Measurements from ENCODE around the gene SLC23A2. TPM values are rescaled to one million over a fixed set of nuclear protein-coding genes. Genes with fewer than 3 reads are reported as not detected.

The SLC23A2 gene
- total and polyA plus RNA-seq, 4 donors, result 9.1 to 48.4 (median 14.7) TPM

DNA sequence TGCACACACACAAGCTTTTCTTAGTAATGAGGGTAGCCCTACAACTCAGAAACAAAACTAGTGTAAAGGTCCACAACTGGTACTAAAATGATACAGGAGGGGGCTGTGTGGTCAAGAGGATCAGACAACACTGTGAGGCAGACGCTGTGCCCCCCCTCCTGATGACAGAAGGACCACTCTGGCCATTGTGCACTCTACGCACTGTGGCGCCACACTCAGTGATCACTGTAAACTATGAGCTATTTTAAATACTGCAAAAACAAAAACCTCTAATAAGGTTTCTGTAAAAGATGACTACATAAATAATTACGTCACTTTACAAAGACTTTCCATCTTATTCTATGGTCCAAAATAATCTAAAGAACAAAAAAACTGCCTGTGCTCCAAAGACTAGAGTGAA, 96.1 kb downstream of the SLC23A2 start:
- H3K36me3 ChIP-seq (ENCODE audit: control insufficient read depth in 4 of 4, insufficient read depth in 3 of 4, low read depth in 1 of 4, low read length in 3 of 4), result peaks cover 7 to 22% (median 17%) of the 10 kb centered on the region in 4 donors
- H3K4me3 ChIP-seq (ENCODE audit: low read depth in 1 of 3, low read length in 3 of 3), result no peak overlapping the region
- no peaks in the 10 kb centered on the region for H3K9me3 ChIP-seq (ENCODE audit: control insufficient read depth in 4 of 4, low read length in 3 of 4)
- H3K27me3 ChIP-seq (ENCODE audit: control insufficient read depth in 4 of 4, insufficient read depth in 4 of 4, low read length in 3 of 4), result no peaks in the 10 kb centered on the region
- DNase-seq (ENCODE audit: low spot score), result no peak
- H3K4me1 ChIP-seq (ENCODE audit: control insufficient read depth in 4 of 4, insufficient read depth in 4 of 4, low read length in 3 of 4), result peaks cover 0 to 4% (median 1%) of the 10 kb centered on the region in 4 donors
- H3K27ac ChIP-seq (ENCODE audit: low read depth in 1 of 2, low read length in 2 of 2), result no peak overlapping the region
- H3K9ac ChIP-seq (ENCODE audit: low read depth in 1 of 2, low read length in 2 of 2), result no peak overlapping the region
- TF ChIP-seq, protein P1, sequence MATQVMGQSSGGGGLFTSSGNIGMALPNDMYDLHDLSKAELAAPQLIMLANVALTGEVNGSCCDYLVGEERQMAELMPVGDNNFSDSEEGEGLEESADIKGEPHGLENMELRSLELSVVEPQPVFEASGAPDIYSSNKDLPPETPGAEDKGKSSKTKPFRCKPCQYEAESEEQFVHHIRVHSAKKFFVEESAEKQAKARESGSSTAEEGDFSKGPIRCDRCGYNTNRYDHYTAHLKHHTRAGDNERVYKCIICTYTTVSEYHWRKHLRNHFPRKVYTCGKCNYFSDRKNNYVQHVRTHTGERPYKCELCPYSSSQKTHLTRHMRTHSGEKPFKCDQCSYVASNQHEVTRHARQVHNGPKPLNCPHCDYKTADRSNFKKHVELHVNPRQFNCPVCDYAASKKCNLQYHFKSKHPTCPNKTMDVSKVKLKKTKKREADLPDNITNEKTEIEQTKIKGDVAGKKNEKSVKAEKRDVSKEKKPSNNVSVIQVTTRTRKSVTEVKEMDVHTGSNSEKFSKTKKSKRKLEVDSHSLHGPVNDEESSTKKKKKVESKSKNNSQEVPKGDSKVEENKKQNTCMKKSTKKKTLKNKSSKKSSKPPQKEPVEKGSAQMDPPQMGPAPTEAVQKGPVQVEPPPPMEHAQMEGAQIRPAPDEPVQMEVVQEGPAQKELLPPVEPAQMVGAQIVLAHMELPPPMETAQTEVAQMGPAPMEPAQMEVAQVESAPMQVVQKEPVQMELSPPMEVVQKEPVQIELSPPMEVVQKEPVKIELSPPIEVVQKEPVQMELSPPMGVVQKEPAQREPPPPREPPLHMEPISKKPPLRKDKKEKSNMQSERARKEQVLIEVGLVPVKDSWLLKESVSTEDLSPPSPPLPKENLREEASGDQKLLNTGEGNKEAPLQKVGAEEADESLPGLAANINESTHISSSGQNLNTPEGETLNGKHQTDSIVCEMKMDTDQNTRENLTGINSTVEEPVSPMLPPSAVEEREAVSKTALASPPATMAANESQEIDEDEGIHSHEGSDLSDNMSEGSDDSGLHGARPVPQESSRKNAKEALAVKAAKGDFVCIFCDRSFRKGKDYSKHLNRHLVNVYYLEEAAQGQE (IDR thresholded peaks at IDR 0.05), result no peak
- TF ChIP-seq HNF4G (IDR thresholded peaks at IDR 0.05), result no peak
- no peak for TF ChIP-seq YY1 (IDR thresholded peaks at IDR 0.05)
- TF ChIP-seq HNF4A (conservative IDR thresholded peaks at IDR 0.05), result no peak
- no peak for TF ChIP-seq SP1 (IDR thresholded peaks at IDR 0.05)
- TF ChIP-seq RAD21 (IDR thresholded peaks at IDR 0.05), result no peak
- no peak for TF ChIP-seq EGR1 (IDR thresholded peaks at IDR 0.05; ENCODE audit: low read depth in 2 of 2)
- TF ChIP-seq JUND (IDR thresholded peaks at IDR 0.05), result no peak
- TF ChIP-seq, protein P2, sequence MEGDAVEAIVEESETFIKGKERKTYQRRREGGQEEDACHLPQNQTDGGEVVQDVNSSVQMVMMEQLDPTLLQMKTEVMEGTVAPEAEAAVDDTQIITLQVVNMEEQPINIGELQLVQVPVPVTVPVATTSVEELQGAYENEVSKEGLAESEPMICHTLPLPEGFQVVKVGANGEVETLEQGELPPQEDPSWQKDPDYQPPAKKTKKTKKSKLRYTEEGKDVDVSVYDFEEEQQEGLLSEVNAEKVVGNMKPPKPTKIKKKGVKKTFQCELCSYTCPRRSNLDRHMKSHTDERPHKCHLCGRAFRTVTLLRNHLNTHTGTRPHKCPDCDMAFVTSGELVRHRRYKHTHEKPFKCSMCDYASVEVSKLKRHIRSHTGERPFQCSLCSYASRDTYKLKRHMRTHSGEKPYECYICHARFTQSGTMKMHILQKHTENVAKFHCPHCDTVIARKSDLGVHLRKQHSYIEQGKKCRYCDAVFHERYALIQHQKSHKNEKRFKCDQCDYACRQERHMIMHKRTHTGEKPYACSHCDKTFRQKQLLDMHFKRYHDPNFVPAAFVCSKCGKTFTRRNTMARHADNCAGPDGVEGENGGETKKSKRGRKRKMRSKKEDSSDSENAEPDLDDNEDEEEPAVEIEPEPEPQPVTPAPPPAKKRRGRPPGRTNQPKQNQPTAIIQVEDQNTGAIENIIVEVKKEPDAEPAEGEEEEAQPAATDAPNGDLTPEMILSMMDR (IDR thresholded peaks at IDR 0.05; ENCODE audit: low read depth, low read length, missing input control), result no peak
- TF ChIP-seq TAF1 (conservative IDR thresholded peaks at IDR 0.05), result no peak
- TF ChIP-seq GABPA (IDR thresholded peaks at IDR 0.05 in 1 of 2, conservative IDR thresholded peaks at IDR 0.05 in 1 of 2), result no peak
- TF ChIP-seq NR2F2 (IDR thresholded peaks at IDR 0.05), result no peak
- no peak for TF ChIP-seq FOXA2 (IDR thresholded peaks at IDR 0.05)
- TF ChIP-seq, protein P3, sequence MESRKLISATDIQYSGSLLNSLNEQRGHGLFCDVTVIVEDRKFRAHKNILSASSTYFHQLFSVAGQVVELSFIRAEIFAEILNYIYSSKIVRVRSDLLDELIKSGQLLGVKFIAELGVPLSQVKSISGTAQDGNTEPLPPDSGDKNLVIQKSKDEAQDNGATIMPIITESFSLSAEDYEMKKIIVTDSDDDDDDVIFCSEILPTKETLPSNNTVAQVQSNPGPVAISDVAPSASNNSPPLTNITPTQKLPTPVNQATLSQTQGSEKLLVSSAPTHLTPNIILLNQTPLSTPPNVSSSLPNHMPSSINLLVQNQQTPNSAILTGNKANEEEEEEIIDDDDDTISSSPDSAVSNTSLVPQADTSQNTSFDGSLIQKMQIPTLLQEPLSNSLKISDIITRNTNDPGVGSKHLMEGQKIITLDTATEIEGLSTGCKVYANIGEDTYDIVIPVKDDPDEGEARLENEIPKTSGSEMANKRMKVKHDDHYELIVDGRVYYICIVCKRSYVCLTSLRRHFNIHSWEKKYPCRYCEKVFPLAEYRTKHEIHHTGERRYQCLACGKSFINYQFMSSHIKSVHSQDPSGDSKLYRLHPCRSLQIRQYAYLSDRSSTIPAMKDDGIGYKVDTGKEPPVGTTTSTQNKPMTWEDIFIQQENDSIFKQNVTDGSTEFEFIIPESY (IDR thresholded peaks at IDR 0.05), result no peak
- TF ChIP-seq RXRA (IDR thresholded peaks at IDR 0.05), result no peak
- 89% methylated on average over 4 of the region's 4 CpGs for WGBS

DNA sequence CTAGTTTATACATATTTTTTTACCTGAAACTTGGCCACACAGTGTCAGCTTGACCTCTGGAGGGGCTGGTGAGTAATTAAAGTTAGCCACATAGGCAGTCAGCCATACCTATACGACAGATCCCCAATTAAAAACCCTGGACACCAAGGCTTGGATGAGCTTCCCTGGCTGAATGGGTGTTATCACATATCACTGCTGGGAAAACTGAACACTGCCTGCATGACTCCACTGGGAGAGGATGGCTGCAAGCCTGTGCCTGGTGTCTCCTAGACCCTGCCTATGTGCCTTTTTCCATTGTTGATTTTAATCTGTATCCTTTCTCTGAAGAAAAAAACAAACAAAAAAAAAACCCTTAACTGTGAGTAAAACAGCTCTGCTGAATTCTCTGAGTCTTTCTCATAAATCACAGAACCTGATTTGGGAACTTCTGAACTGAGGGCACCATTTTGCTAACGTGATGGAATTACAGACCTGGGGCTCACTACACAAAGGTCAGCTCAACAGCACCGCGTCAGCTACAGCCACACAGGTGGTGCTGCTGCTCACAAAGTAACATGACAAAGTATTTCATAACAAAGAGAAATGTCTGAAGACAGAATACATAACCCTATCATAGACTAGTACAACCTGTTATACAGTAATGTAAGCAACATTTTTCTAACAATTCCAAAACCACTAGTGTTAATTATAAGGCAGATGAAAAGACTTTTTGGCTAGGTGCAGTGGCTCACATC, 97.0 kb downstream of the SLC23A2 start:
- no peak for DNase-seq (ENCODE audit: low spot score)
- Histone ChIP-seq H3K27me3 (ENCODE audit: control insufficient read depth in 4 of 4, insufficient read depth in 4 of 4, low read length in 3 of 4) (no peaks in the 10 kb centered on the region), H3K9me3 (ENCODE audit: control insufficient read depth in 4 of 4, low read length in 3 of 4) (no peaks in the 10 kb centered on the region), H3K36me3 (ENCODE audit: control insufficient read depth in 4 of 4, insufficient read depth in 3 of 4, low read depth in 1 of 4, low read length in 3 of 4) (peaks cover 7 to 26% (median 24%) of the 10 kb centered on the region in 4 donors), H3K4me1 (ENCODE audit: control insufficient read depth in 4 of 4, insufficient read depth in 4 of 4, low read length in 3 of 4) (peaks cover 0 to 4% (median 1%) of the 10 kb centered on the region in 4 donors), H3K9ac (ENCODE audit: low read depth in 1 of 2, low read length in 2 of 2) (no peak overlapping the region), H3K27ac (ENCODE audit: low read depth in 1 of 2, low read length in 2 of 2) (no peak overlapping the region), H3K4me3 (ENCODE audit: low read depth in 1 of 3, low read length in 3 of 3) (no peak overlapping the region)
- TF ChIP-seq, protein P4, sequence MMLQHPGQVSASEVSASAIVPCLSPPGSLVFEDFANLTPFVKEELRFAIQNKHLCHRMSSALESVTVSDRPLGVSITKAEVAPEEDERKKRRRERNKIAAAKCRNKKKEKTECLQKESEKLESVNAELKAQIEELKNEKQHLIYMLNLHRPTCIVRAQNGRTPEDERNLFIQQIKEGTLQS (IDR thresholded peaks at IDR 0.05), result no peak
- TF ChIP-seq NR2F2 (IDR thresholded peaks at IDR 0.05), result no peak
- no peak for TF ChIP-seq HNF4A (conservative IDR thresholded peaks at IDR 0.05)
- TF ChIP-seq, protein P3 (IDR thresholded peaks at IDR 0.05), result no peak
- TF ChIP-seq HNF4G (IDR thresholded peaks at IDR 0.05), result no peak
- TF ChIP-seq YY1 (IDR thresholded peaks at IDR 0.05), result no peak
- WGBS, result 88% methylated on average over 4 of the region's 4 CpGs

All from liver (tissue), 9 donors.